GM21381 (cell line): ENCODE measurements around the gene USP6NL.
A peak's percentile ranks its signal among the peaks of the same experiment; 100 is the strongest.
"Not testable (repeated sequence)": the region's sequence is repeated elsewhere in the genome, so short reads cannot be mapped to it uniquely, and the experiment has no call there.

Source experiments
- ATAC-seq: cut with Tn5 transposase; IDR thresholded peaks from one replicate; pipeline ENCODE4 v1.9.1; 2021; ENCODE audit warnings: mild to moderate bottlenecking, moderate library complexity; ENCODE audit not compliant: unreplicated experiment

Gene USP6NL

DNA sequence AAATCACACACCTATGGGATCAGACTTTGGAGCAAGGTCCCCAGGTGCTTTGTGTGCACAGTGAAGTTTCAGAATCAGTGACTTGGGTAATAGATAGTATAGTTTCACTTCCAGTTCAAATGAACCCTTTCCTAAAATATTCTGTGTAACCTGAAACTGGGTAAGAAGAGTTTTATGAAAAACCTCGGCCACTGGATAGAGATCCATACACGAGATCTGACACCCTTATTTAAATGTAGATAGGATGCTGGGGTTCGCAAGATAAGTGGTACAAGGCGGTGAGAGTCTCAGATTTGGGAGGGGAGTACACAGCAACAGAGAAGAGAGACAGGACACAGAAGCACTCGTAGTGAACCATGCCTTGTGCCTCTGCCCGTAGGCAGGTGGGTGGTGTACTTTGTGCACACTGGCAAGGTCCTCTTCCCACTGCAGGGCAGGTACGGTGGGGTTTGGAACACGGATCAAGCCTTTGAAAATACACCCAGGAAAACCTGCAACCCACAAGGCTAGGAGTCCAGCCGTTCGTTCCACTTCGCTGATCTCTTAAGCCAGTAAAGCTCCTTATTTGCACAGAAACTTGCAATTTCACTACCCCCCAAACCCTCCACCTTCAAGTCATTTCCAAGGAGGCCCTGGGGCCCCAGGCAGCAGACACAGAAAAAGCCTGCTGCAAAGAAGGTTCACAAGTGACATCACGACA is 162.8 kb downstream of the USP6NL start:
- ATAC-seq: peak; percentile 85

DNA sequence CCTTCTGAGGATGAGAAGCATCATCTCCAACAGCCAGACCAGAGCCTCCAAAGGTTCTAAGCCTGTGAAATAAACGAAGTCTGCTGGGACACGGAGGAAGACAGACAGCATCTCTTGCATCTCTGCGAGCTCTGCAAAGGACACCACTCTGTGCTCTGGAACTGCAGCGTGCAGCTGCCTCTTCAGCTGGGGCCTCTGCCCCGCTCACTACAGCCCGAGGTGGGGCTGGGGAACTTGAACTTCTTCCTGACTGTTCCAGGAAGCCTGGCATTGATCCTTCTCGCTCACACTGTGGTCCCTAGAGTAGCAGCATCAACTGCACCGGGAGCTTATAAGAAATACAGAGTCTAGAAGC is 163.3 kb downstream of the USP6NL start:
- ATAC-seq: peak; percentile 39

DNA sequence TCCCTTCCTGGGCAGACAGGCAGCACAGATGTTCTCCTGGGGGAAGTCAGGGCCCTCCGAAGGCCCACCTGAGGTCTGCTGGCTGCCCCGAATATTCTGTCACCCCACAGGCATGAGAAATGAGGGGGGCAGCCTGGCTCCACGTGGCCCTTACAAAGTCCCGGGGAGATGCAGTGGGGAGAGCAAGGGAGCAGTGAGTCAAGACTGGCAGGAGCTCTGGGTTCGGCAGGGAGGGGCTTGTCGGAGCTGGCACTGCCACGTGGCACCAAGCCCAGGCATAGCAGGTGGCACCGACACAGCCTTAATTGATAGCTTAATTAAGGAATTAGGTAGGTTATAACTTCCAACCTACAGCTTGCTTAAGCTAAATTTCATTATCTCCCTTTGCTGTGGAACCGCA is 163.9 kb downstream of the USP6NL start:
- ATAC-seq: no peak

DNA sequence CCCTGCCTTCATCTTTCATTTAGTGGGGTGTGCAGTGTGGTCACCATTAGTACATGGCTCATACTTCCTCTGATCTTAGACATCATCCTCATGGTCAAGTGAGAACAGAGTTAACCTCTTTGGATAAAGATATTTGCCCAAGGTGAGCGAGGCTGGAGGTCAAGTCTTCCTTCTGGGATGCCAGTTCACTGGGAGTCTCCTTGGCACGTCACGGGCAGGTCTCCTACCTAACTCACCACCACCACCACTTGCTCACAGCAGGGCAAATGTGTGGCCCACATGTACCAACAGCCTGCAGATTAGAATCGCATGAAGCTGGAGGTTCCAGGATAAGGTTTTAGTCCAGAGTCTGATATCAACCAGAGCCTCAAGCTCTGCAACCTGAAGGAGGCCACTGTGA is 164.6 kb downstream of the USP6NL start:
- ATAC-seq: no peak

DNA sequence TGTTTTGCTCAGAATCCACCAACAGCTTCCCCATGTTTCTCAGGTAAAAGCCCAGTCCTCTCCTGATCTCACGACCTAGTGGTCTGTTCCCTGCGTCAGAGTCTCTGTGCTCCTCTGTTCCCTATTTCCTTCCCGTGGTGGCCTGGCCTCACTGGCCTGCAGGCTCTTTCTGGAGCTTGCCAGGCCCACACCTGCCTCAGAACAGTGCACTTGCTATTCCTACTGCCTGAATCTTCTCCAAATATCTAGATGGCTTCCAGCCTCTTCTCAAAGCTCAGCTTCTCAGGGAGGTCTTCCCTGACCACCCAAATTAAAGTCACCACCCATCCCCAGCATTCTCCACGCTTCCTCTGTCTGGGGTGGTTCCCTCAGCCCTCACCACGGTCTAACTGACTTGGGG is 165.3 kb downstream of the USP6NL start:
- no peak for ATAC-seq

DNA sequence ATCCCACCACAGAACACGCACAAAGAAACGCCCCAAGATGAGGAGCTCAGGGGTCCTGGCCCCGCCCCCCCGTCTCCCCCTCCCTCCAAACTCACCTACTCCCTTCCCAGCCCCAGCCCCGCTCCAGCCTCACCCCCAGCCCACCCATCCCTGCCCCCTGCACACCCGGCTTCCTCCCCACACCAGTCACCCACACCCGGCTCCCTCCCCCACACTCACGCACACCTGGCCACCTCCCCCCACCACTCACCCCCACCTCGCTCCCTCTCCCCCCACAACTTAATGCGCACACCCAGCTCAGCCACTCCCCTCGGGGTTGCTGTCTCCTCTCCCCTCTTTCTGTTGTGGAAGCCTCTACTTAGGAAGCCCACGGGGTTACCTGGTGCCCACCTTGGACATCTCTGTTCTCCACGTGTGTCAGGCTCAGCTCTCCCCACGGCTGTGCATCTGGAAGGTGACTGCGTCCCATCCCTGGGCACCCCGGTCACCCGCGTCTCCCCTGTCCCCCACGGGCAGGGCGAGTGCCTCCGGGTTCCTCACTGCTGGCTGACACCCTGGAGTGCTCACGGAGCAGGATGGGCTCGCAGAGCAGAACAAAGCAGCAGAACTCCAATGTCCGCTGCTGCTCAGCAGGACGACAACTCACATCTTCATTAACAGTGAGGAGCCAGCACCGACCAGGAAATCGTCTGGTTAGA is 166.8 kb downstream of the USP6NL start:
- no peak for ATAC-seq

DNA sequence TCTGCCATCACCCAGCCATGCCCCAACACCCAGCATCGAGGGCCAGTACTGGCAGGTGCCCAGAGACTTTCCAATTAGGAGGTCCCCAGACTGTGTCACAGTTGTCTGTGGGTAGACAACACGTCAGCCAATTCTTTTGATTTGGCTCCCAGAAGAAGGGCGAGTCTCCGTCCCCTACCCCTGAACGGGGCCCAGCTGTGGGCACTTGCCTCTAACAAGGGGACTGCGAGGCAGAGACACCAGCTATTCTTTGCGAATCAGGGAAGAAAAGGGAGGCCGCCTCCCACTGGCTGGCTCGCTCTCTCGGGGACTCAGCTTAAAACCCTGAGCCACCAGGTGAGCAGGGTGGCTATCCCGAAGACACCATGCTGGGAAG is 167.3 kb downstream of the USP6NL start:
- ATAC-seq: no peak

GRCh38 chr10:11443468-11444154 is 167.8 kb downstream of the USP6NL start:
- ATAC-seq: no peak

- no peak for ATAC-seq
Measured at GRCh38 chr10:11442001-11442773, 169.3 kb downstream of the USP6NL start.

- ATAC-seq: no peak
Measured at GRCh38 chr10:11441151-11441535, 170.3 kb downstream of the USP6NL start.

DNA sequence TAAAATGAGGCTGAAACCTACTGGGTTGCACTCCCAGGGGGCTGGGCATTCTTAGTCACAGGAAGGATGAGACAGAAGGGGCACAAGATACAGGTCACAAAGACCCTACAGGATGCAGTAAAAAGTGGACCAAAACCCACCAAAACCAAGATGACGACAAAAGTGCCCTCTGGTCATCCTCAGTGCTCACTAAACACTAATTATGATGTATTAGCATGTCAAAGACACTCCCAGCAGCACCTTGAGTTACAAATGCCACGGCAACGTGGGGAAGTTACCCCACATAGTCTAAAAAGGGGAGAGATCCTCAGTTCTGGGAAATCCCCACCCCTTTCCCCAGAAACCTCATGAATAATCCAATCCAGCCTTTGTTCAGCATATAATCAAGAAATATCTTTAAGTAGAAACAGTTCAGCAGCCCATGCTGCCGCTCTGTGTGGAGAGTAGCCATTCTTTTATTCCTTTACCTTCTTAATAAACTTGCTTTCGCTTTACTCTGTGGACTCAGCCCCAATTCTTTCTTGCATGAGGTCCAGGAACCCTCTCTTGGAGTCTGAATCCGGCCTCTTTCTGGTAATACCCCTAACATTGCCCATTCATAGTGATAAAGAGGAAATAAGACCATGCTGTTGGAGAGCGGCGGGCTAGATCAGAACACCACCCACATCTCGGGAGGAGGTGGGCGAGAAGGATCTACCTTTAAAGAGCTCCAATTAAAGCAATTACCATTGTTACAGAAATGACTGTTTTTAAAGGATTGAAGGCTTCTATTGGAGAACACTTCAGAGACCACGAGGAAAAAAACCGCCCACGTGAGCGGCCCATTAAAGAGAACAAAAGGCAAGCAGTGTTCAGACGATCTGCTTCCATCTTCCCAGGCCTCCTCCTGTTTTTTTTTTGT is 170.9 kb downstream of the USP6NL start:
- no peak for ATAC-seq

DNA sequence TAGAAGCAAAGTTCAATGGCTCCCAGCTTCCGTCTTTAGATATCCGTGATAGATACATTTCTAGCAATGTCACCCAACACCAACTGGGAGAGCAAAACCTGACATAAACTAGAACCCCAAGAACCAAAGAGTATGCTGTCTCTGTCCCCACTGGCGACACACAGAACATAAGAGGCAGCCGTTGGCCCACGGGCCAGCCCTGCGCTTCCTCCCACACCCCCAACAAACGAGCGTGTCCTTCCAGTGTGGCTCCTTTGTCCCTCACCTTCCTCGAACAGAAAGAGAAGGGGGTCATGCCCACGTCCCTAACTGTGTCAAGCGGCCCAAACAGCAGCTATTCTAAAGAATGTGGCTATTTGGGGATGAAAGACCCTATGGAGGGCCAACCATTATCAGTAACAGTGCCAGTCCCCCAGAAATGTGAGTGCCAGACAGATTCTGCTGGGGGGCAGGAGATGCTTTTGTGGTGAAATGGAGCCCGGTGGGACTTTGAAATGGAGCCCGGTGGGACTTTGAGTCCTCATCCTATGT is 171.9 kb downstream of the USP6NL start:
- no peak for ATAC-seq

DNA sequence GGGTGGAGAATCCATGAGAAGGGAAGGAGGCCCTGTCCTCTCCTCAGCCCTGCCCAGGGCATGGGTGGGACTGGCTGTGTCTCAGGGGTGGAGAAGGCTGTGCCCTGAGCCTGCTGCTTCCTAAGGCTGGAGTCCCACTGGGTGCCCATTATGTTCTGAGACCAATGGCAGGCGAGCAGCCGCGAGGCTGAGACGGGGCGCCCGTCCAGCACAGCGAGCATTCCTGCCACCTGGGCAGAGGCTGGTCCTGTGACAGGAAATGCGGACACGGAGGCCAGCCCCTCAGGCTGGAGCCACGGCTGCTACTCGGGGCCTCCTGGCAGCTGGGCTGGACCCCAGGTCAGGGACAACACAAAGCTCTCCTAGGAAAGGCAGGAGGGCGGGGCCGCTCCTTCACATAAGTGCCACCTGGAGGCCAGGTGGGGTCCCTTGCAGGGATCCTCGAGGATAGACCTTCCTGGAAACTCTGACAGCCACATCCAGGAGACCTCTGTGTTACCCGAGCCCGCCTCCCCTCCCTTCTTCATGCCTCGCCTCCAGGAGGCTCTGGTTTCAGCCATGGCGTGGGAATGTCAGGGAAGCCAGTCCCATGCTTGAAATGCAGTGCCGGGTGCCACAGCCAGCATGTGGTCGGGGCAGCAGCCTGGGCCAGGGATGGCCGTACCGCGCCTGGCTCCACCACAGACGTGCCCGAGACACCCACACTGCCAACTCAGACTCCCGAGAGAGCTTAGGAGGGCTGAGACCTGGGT is 173.9 kb downstream of the USP6NL start:
- no peak for ATAC-seq

- ATAC-seq: not testable (repeated sequence)
Measured at GRCh38 chr10:11436445-11436844, 175.0 kb downstream of the USP6NL start.

DNA sequence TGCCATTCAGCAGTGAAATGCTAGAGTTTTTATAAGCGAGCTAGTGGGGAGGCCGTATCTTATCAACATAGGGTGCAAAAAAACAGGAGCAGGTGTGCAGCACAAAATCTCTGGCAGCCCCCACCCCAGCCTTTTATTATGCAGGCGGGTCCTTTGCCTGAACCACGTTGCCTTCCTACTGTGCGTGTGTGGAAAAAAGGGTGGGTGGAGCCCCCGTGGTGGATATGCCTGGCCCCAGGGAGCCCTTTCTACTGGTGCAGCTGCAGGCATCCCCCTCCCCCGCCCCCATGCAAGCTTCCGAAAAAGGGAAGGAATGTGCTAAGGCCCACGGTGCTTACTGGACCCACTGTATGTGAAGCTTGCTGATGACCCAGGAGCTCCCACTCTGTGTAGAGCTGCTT is 175.9 kb downstream of the USP6NL start:
- no peak for ATAC-seq

DNA sequence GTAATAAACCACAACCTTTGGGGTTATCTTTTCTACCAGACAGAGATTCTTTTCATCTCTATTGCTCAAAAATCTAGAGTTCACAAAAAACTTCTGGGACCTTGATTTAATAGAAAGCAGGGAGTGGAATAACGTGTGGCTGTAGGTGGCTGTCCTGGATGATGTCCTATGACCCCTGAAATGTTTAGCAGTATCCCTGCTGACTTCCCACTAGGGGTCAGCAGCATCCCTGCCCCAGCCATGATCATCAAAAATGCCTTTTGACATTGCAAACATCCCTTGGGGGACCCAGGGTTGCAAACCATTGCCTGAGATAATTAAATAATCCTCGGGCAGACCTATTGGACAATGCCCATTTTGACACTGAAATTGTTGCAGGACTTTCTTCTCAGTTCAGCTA is 177.1 kb downstream of the USP6NL start:
- ATAC-seq: no peak

- no peak for ATAC-seq
Measured at GRCh38 chr10:11433657-11434056, 177.8 kb downstream of the USP6NL start.

- no peak for ATAC-seq
Measured at GRCh38 chr10:11431216-11431555, 180.3 kb downstream of the USP6NL start.

DNA sequence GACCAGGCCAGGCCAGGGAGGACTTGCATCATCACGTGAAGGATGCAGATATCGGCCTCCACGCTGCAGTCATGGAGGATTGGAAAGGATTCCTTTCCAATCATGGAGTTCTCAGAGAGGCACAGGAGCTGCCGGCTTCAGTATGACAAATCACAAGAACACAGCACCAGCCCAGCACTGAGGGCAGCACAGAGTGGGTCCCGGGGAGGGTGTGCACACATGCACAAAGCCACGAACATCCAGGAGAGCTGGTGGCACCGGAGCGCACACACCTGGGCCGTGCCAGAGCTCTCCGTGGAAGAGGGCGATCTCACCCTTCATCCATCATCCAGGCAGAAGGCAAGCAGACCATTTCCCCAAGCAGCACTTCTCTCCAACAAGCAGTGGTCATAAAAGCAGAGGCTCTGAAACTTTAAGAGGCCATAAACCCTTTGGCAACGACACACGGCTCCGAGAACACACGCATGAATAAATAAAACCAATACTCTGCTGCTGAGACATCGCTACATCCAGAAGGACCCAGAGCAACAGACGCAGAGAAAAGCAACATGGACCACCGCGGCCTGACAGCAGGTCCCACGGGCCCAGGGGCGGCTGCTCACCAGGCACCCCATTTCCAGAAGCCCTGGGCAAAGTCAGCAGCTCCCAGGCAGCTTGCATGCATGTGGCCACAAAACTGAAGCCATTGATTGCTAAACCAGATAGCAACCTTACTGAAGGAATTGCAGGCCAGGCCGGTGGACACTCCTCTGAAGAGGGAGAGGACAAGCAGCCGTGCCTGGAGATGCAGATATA is 180.8 kb downstream of the USP6NL start:
- no peak for ATAC-seq
